GM15510 (cell line): ENCODE measurements around the gene GLRA3.

ENCODE experiments used
- POLR2A ChIP-seq: IDR thresholded peaks from 3 replicates; pipeline ENCODE4 v1.6.1; 2011; ENCODE audit warnings: borderline replicate concordance; ENCODE audit not compliant: insufficient read length; ENCODE audit errors: extremely low read depth

Gene GLRA3

GRCh38 chr4:174828845-174829701, at the start of gene GLRA3:
Gene GLRA3 (minus strand): TSS chr4:174829247. CDS start chr4:174828811, 436 bp downstream.
- TF ChIP-seq POLR2A: no peak

DNA sequence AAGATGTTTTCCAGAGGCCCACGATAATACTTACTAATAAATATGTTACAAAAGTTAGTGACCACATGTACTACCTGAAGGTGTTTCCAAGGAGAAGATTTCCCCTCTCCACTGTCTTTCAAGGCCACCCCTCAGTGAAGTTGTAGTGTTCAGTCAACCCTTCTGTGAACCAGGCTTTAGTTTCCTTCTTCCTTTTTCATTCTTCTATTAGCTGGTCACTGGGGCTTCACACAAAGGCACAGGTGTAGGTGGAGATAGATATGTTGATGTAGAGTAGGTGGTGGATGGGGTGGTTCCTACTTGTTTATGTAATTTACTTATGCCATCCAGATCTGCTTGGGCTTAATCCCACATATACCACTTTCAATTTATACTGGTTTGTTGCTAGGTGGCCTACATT, 45.9 kb upstream of the GLRA3 start:
- no peak for TF ChIP-seq POLR2A

- no peak for TF ChIP-seq POLR2A
Observed at GRCh38 chr4:174873931-174874330, 44.9 kb upstream of the GLRA3 start.

- no peak for TF ChIP-seq POLR2A
Observed at GRCh38 chr4:174871407-174871806, 42.4 kb upstream of the GLRA3 start.

GRCh38 chr4:174870311-174870710, 41.3 kb upstream of the GLRA3 start:
- TF ChIP-seq POLR2A: no peak

DNA sequence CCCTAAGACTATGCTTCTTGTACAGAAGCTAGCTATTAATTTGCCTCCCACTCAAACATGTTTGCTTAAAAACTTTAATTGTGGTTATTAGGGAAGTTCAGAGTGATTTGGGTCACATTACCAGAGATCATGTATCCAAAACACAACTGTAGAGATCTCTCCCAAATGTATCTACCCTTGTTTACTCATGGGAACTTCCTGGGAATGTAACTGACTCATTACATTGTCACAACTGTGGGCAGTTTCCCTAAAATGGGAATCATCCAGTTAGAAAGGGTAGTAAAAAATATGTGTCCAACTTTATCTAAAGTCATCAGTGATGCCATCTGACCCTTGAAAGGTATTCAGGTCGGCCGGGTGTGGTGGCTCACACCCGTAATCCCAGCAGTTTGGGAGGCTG, 40.3 kb upstream of the GLRA3 start:
- TF ChIP-seq POLR2A: no peak

DNA sequence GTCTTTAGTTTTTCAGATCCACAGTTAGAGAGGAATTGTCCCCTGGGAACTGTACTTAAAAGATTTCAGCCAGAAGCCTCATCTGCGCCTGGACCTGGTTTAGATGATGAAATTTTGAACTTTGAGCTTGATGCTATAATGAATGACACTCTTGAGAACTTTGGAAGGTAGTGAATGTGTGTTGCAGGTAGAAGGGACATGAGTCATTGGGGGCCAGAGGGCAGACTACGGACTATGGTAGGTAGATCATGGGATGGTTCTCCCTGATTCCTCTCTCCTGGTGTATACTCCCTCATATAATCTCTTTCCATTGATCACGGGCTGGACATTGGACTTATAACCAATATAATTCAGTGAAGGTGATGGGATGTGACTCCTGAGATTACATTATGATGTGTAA, 38.9 kb upstream of the GLRA3 start:
- no peak for TF ChIP-seq POLR2A

GRCh38 chr4:174865418-174865985, 36.5 kb upstream of the GLRA3 start:
- no peak for TF ChIP-seq POLR2A

GRCh38 chr4:174864031-174864430, 35.0 kb upstream of the GLRA3 start:
- no peak for TF ChIP-seq POLR2A

DNA sequence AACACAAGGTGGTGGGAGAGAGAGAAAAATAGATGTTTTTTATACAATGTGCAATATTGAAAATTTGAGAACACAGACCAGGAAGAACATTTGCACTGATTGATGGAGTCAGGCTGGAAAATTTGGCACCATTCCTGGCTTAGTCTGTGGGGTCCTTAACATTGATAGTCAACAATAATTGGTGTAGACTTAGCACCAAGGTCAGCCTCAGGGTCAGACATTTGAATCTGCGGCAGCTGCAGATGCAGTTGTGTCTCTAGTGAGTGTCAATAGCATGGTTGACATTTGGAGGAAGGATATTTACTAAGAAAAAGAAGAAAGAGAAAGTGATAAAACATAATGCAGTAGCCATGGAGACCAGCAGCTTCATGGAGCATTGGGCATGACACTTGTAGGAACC, 31.5 kb upstream of the GLRA3 start:
- TF ChIP-seq POLR2A: no peak

GRCh38 chr4:174859904-174860303, 30.9 kb upstream of the GLRA3 start:
- TF ChIP-seq POLR2A: no peak

DNA sequence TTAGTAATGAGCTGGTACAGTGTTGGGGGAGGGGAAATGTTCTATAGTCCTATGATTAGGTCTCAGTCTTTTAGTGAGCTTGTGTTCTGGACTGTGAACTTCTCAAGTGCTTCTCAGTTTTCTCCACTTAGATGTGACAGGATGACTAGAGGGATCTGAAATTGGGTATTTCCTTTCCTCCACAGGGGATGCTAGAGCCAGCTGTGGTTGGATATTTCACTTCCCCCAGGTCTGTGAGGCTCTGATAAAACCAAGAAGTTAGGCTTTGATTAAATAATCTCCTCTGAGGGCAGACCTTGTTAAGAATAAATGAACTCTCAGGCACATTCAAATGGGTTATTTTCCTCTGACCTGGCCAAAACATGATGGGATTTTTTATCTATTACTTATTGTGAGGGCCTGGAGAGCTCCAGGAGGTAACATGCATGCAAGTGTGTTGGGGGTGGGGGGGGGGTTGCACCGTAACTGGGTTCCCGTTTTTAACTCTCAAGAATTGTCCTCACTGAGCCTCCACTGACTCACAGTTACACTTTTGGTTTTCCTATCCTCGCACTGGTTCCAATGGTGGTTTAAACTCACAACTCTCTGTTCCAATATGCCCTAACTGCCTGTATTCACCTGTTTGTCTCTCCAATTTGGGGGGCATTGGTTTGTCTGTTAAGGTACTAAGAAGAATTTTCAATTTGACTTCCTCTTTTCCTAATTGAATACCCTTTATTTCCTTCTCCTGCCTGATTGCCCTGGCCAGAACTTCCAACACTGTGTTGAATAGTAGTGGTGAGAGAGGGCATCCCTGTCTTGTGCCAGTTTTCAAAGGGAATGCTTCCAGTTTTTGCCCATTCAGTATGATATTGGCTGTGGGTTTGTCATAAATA, 28.1 kb upstream of the GLRA3 start:
- TF ChIP-seq POLR2A: no peak

DNA sequence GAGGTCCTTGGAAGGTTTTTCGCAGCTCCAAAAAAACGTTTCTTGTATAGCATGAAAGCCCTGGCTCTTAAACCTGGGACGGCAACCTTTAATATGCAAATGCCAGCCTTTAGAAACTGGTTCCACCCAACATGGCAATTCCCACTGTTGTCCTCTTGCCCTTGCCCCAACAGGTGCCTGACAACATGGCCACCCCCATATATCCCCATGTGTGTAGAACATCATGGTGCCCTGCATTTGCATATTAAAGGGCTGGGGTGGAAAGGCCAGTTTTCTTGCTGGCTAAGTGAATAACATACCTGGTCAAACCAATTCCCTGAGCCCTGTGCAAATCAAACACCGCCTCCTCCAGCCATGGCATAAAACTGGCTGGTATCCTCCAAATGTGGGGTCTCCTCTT, 26.0 kb upstream of the GLRA3 start:
- no peak for TF ChIP-seq POLR2A

DNA sequence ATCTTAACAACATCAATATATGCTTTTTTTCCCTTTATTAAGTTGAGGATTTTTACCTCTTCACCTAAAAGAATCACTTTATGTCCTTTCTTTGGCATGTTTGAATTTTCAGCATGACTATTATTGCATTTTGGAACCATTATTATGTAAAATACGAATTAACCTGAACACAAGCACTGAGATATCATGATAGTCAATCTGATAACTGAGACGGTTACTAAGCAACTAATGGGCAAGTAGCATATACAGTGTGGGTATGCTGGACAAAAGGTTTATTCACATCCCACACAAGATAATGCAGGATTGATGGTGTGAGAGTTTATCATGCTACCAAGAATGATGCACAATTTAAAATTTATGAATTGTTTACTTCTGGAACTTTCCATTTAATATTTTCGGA, 24.6 kb upstream of the GLRA3 start:
- no peak for TF ChIP-seq POLR2A

DNA sequence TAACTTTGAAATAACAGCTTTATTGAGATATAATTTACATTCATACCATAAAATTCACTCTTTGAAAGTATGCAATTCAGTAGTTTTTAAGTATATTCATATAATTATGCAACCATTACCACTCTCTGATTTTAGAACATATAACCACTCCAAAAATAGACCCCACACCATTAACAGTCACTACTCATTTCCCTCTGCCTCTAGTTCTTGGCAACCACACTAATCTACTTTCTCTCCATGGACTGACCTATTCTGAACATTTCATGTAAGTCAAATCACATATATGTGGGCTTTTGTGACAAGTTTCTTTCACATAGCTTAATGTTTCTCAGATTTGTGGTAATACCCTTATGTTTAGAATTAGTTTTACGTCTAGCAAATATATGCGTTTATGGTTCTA, 19.5 kb upstream of the GLRA3 start:
- TF ChIP-seq POLR2A: no peak
